HUDEP-2 (cell line): Measurements from ENCODE around the gene CERT1.

Experiments used
- DNase-seq, 76 experiments: peaks; one replicate each; lab custom pipeline; 2025; ENCODE audit not compliant: unreplicated experiment in 76 of 76; lab: John Stamatoyannopoulos, UW

The CERT1 gene

DNA sequence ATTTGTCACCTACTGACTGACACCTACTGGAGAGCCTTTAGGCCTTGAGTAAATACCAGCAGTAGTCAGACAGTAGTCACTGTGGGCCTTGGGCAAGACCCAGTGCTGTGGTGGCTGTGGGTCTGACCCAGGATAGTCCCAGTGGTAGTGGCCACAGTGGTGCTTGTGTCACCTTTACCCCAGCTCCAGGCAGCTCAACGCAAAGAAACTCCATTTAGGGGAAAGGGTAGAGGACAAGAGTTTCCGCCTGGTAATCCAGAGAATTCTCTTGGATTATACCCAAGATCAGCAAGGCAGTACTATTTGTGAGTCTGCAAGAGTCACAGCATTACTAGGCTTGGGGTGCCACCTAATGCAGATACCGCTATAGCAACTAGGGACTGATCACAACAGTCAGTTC lies 28.9 kb downstream of the CERT1 start:
- DNase-seq: no peak

DNA sequence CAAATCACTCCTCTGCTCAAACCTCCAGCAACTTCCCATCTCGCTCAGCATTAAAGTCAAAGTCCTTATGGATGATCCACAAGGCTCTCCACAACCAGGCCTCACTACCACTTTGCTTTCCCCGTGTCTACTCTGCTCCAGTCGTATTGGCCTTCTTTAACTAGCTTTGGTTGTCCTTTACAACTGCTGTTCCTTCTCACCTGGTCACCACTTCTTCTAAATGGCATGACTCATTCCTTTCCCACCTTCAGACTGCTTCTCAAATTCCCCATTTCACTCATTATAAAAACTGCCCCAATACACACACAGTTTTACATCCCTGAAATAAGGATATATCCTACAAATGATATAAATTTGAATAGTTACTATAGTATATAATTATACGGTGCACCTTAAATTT lies 30.4 kb downstream of the CERT1 start:
- no peak for DNase-seq

DNA sequence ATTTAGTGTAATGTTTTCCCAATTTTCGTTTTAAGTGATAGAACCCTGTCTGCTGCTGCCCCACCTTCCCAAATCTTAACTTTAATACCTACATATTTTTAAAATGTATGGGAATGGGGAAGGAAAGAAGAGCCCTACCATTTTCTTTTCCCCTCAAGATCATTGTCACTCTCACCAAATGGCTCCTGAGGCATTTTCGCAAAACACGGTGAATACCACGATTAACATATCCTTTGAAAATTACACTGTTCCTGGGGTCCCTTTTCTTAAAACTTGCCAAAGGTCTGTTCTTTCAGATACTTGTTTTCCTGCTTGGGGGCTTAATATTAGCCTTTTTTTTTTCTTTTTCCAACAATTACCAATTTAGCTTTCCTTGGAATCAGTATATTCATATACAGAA lies 36.1 kb downstream of the CERT1 start:
- no peak for DNase-seq

DNA sequence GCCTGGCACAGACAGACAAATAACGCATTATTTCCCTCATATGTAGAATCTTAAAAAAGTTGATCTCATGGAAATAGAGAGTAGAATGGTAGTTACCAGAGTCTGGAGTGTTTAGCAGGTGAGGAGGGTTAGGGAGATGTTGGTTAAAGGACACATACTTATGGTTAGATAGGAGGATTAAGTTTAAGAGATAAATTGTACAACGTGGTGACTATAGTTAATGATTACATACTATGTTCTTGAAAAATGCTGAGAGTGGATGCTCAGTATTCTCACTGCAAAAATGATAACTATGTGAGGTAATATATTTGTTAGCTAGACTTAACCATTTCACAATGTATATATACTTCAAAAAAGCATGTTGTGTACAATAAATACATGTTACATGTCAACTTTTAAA lies 38.0 kb downstream of the CERT1 start:
- no peak for DNase-seq

DNA sequence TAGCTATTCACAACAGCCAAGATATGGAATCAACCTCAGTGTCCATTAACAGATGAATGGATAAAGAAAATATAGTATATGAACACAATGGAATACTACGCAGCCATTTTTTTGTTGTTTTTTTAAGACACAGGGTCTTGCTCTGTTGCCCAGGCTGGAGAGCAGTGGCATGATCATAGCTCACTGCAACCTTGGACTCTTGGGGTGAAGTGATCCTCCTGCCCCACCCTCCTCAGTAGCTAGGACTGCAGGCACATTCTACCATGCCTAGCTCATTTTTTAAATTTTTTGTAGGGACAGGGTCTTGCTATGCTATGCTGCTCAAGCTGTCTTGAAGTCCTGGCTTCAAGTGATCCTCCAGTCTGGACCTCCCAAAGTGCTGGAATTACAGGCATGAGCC lies 38.5 kb downstream of the CERT1 start:
- DNase-seq: no peak

DNA sequence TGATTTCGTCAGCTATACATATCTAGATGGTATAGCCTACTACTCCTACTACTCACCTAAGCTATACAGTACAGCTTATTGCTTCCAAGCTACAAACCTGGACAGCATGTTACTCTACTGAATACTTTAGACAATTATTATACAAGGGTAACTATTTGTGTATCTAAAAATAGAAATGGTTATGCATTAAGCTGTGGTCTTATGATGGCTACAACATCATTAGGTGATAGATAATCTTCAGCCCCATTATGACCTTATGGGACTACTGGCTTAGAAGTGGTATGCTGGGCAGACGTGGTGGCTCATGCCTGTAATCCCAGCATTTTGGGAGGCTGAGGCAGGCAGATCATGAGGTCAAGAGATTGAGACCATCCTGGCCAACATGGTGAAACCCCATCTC lies 40.2 kb downstream of the CERT1 start:
- DNase-seq: no peak

DNA sequence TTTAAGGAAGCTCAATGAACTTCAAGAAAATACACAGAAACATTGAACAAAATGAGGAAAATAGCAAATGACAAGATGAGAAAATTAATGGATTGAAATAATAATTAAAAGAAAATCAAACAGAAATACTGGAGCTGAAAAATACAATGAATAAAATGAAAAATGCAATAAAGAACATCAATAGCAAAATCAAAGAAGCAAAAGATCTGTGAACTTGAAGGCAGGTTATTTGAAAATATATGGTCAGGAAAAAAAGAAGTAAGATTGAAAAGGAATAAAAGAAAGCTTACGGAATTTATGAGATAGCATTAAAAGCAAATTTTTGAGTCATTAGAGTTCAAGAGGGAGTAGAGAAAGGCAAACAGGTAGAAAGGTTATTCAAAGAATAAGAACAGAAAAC lies 42.4 kb downstream of the CERT1 start:
- DNase-seq: no peak

DNA sequence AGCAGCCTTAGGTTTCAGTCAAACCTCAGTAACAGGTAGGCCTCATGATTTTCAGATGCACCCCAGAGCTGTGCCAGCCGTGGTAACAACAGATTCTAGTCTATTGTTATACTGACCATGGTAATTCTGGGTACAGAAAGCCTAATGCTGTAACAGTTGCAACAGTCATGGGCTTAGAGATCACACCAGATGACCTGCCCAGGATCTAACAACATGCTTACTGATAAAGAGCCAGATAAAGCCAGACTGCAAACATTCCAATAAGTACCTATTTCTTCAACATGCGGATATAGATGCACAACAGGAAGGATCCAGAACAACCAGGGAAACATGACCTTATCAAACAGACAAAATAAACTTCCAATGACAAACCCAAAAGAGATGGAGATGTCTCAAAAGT lies 42.8 kb downstream of the CERT1 start:
- DNase-seq: no peak

DNA sequence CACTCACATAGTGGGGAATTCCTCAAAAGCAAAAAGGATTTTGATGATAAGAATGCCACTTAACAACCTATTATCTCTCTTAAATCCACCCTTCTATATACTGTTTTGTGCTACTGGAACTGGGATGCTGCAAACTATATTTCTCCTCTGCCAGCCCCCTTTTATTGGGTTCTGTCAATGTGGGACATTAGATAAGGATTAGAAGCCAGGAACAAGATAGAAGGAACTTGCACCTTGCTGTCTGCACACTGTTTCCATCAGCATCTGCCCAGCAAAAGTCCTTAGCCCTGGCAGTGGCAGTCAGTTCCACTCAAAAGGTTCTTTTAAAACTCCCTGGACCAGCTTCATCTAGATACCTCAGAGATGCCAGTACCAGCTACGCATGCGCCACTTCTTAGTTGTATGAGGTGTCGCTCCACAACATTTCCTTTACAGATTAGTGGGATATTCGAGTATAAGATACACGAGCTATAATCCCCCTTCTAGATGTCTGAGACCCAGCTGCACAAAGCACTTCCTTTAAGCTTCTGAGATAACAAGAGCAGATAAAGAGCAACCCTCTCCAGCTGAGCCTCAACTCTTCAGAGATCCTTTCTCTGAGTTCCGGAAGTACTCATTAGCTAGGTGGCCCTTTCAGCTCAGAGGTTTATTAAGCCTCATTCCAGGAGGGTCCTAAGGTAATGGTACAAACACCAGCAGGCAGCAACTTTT lies 45.3 kb downstream of the CERT1 start:
- DNase-seq: peak in 5 of 76 experiments; percentile 1 to 18 (median 15)

DNA sequence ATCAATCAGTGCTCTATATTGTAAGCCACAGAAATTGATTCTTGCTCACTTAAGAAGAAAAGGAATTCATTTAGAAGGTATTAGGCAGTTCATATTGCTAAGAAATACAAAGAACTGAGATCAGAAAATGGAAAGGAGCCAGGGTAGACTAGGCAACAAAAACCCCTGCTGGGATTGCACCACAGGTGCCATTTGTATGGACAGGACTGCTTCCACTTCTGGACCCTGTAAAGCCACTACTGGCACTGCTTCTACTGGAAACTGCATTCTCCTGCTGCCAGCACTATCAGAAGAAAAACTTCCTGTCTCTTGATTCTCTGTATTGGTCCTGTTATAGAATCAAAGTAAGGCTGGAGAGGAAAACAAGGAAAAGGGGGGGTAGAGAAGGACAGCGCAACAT lies 45.9 kb downstream of the CERT1 start:
- no peak for DNase-seq

DNA sequence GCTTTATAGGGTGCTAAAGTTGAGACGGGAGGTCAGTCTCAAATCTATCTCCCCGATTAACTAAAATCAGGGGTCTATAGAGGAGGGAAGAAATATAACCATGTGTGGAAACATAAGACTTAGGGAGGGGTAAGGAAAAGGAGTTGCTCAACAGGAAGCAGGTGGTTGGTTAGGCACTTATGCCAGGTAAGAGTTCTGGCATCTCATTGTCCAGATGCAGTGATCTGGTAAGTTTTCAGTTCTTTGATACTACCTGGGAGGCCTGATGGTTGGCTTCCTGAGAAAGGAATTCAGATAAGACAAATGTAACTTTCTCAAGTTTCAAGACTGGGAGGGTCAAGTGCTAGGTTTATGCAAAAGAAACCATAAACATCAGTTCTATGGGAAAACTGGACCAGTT lies 47.7 kb downstream of the CERT1 start:
- no peak for DNase-seq

DNA sequence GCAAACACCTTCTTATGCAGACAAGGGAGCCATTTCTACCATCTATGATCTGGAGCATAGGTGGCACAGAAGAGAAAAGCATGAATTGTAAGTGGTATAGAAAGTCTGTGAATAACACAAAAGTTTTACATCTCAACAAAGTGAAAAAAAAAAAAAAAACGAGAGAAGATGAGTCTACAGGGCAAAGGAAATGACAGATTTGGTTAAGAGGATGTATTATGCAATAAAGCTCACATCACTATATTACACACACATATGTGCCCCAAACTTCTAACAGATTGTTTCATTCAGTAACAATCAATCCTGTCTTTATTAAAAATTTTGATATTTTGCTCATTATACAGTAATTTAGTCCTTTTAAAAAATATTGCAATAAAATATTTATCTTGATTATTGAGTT lies 49.8 kb downstream of the CERT1 start:
- DNase-seq: no peak

DNA sequence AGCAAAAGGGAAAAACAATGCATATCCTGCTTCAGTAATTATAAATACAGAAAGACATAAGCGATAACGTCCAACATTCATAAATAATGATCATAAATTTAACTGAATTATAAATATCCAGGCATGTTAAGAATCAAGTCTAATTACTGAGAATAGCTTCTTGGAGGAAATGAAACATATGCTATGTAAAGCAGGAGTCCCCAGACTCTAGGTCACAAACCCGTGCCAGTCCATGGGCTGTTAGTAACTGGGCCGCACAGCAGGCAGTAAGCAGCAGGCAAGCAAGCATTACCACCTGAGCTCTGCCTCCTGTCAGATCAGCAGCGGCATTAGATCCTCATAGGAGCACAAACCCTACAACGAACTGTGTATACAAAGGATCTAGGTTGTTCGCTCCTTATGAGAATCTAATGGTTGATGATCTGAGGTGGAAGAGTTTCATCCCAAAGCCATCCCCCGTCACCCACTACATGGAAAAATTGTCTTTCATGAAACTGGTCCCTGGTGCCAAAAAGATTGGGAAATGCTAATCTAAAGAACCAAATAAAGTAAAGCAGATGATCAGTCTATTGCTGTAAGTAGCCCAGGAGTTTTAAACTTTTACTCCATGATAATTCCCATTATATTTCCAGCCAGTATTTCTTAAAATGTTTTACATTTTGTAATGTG lies 50.4 kb downstream of the CERT1 start:
- DNase-seq: no peak

DNA sequence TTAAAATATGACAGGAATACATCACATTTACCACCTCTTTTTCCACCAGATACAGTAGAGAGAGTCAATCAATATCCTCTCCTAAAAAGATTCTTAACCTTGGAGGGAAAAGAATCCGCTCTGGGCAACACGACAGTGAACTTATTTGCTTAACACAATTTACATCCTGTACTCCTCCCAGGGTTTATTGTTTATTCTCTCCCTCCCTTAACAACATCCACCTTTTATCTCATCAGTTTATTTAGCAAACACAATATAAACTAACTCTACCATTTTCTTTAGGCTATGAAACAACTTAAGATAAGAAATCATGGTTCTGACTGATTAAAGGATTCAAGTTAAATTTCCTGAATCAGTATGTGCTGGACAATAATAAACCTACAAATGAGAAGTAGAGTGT lies 50.9 kb downstream of the CERT1 start:
- DNase-seq: no peak

DNA sequence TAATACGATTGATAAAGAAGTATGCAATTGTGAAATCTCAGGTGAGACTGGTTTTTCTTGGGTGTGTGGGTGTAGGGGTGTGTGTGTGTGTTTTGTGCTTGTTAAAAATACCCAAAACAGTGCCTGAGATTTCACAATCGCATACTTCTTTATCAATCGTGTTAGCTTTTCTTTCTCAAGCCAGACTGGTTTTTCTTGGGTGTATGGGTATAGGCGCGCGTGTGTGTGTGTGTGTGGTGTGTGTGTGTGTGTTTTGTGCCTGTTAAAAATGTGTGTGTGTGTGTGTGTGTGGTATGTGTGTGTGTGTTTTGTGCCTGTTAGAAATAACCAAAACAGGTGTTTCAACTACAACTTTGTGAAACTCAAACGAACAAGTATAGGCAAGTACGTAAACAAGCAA lies 53.7 kb downstream of the CERT1 start:
- DNase-seq: no peak

DNA sequence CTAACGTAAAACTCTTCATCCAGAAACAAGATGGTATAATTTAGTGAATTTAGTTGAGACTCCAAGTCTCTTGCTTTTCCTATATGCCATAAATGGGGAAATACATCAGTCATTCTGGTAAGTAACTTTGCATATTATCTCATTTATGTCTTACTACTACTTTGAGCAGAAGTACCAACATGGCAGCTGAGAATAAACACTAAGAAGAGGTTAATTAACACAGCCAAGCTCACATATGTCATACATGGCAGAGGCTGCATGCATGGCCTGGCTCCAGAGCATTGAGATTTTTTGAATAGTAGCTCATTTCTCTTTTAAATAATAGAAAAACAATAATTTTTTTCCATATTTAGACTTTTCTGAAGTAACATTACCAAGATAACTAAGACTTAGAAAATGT lies 54.3 kb downstream of the CERT1 start:
- no peak for DNase-seq

DNA sequence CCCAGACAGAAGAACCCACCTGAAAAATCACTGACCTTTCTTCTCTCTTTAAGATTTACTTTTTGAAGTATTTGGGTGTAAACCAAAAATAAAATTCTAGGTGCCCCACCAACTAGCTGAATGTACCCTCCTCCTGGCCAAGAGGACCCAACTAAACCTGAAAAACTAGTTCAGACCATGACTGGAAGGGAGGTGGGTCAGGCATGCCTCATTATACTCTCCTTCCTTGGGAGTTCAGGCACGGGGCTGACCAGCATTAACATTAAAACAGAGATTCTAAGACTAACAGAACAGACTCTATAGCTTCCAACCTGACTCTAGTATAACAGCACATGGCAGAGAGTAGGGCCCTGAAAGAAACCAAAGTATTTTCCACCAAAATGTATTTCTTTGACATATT lies 61.4 kb downstream of the CERT1 start:
- DNase-seq: no peak

DNA sequence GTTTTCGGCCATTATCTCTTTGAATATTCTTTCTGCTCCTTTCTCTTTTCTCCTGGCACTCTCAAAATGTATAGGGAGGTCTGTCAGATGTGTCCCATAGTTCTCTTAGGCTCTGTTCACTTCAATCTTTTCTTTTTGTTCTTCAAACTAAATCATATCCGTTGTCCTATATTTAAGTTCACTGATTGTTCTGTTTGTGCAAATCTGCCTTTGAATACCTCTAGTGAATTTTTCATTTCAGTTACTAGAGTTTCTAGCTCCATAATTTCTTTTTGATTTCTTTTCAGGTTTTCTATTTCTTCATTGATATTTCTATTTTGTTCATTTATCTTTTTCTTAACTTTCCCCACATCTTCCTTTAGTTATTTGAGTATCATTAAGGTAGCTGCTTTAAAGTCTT lies 65.4 kb downstream of the CERT1 start:
- DNase-seq: no peak

DNA sequence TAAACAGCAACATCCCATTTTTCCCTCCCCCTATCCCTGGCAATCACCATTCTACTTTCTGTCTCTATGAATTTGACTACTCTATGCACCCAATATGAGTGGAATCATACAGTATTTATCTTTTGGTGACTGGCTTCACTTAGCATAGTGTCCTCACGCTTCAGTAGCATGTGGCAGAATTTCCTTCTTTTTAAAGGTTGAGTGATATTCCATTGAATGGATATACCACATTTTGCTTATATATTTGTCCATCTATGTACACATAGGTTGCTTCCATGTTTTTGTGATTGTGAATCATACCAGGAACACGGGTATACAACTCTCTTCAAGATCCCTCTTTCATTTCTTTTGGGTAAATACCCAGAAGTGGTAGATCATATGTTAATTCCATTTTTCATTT lies 69.9 kb downstream of the CERT1 start:
- no peak for DNase-seq

DNA sequence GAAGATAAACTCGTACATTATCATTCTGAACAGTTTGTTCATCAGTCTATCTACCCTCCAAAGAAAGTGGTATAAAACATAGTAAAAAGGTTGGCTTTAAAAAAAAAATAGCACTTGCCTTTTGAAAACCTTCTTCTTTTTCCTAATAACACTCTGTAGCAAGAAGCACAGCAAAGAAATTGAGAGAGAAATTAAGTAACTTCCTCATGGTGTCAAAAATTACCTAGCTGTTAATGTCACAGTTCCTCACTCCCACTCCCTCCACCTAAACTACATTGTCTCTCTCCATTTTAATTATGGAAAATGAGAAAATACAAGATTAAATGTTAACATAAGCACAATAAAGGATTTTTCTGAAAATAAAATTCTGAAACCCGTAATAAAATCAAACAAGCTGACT lies 72.2 kb downstream of the CERT1 start:
- DNase-seq: no peak

DNA sequence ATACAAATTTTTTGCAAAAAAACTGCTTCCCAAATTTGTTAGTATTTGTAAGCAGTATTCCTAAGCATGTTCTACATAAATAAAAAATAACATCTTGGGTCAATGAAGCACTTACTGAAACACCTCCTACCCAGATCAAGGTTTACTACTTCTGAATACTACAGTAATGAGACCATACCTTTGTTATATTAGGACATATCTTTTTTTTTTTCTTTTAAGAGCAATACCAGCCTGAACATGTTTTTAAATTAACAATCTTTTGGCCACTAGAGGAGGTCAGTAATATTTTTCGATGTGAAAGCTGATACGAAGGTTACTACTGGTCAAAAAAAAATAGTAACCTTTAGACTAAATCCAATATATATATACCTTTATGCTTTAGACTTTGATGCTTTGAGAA lies 72.7 kb downstream of the CERT1 start:
- DNase-seq: no peak

DNA sequence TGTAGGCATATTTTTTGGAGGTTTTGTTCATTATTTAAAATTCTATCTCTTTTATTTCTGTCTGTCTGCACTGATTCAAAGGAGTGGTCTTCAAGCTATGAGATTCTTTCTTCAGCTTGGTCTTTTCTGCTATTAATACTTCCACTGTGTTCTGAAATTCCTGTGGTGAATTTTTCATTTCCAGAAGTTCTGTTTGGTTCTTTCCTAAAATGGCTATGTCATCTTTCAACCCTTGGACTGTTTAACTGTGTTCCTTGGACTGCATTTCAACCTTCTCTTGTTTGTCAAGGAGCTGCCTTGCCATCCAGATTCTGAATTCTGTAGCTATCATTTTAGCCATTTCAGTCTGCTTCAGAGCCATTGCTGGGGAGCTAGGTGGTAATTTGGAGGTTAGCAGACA lies 76.3 kb downstream of the CERT1 start:
- DNase-seq: no peak
